Measurements from ENCODE around the gene L3MBTL4.

GRCh38 chr18:6406075-6406909 lies 8.4 kb downstream of the L3MBTL4 start:
- no peak for TF ChIP-seq KLF10 (CRISPR knock-in tag; IDR thresholded peaks at IDR 0.05)
- no peak for TF ChIP-seq IRF9 (tag; IDR thresholded peaks at IDR 0.05)
- no peak for TF ChIP-seq MEIS2 (IDR thresholded peaks at IDR 0.05; ENCODE audit: partially characterized antibody)
- TF ChIP-seq NELFE (IDR thresholded peaks at IDR 0.05; ENCODE audit: insufficient read depth, insufficient read length), result no peak
- TF ChIP-seq BMI1 (IDR thresholded peaks at IDR 0.05; ENCODE audit: low read length), result no peak
- TF ChIP-seq, protein P1, sequence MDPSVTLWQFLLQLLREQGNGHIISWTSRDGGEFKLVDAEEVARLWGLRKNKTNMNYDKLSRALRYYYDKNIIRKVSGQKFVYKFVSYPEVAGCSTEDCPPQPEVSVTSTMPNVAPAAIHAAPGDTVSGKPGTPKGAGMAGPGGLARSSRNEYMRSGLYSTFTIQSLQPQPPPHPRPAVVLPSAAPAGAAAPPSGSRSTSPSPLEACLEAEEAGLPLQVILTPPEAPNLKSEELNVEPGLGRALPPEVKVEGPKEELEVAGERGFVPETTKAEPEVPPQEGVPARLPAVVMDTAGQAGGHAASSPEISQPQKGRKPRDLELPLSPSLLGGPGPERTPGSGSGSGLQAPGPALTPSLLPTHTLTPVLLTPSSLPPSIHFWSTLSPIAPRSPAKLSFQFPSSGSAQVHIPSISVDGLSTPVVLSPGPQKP (CRISPR knock-in tag; IDR thresholded peaks at IDR 0.05), result no peak
- TF ChIP-seq, protein P2, sequence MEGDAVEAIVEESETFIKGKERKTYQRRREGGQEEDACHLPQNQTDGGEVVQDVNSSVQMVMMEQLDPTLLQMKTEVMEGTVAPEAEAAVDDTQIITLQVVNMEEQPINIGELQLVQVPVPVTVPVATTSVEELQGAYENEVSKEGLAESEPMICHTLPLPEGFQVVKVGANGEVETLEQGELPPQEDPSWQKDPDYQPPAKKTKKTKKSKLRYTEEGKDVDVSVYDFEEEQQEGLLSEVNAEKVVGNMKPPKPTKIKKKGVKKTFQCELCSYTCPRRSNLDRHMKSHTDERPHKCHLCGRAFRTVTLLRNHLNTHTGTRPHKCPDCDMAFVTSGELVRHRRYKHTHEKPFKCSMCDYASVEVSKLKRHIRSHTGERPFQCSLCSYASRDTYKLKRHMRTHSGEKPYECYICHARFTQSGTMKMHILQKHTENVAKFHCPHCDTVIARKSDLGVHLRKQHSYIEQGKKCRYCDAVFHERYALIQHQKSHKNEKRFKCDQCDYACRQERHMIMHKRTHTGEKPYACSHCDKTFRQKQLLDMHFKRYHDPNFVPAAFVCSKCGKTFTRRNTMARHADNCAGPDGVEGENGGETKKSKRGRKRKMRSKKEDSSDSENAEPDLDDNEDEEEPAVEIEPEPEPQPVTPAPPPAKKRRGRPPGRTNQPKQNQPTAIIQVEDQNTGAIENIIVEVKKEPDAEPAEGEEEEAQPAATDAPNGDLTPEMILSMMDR (IDR thresholded peaks at IDR 0.05 in 2 of 3, conservative IDR thresholded peaks at IDR 0.05 in 1 of 3; ENCODE audit: insufficient read depth in 2 of 3, low read depth in 1 of 3, low read length in 3 of 3), result no peak
- no peak for TF ChIP-seq YY1 (IDR thresholded peaks at IDR 0.05; ENCODE audit: borderline replicate concordance in 1 of 3, control insufficient read depth in 1 of 3, extremely low read depth in 1 of 3, insufficient read depth in 3 of 3, insufficient read length in 1 of 3, insufficient replicate concordance in 2 of 3, low read depth in 1 of 3, low read length in 2 of 3)
- TF ChIP-seq POLR2A (conservative IDR thresholded peaks at IDR 0.05), result no peak
- TF ChIP-seq CAMTA2 (CRISPR knock-in tag; conservative IDR thresholded peaks at IDR 0.05), result no peak
- TF ChIP-seq MCM2 (IDR thresholded peaks at IDR 0.05; ENCODE audit: low read depth), result no peak
- TF ChIP-seq MAFK (IDR thresholded peaks at IDR 0.05; ENCODE audit: low read length), result no peak
- TF ChIP-seq, protein P3, sequence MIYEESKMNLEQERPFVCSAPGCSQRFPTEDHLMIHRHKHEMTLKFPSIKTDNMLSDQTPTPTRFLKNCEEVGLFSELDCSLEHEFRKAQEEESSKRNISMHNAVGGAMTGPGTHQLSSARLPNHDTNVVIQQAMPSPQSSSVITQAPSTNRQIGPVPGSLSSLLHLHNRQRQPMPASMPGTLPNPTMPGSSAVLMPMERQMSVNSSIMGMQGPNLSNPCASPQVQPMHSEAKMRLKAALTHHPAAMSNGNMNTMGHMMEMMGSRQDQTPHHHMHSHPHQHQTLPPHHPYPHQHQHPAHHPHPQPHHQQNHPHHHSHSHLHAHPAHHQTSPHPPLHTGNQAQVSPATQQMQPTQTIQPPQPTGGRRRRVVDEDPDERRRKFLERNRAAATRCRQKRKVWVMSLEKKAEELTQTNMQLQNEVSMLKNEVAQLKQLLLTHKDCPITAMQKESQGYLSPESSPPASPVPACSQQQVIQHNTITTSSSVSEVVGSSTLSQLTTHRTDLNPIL (CRISPR knock-in tag; IDR thresholded peaks at IDR 0.05), result no peak
- no peak for TF ChIP-seq EGR1 (conservative IDR thresholded peaks at IDR 0.05)

Measured in K562 (cell line).